ENCODE results near the gene DLX1. TPM values are rescaled to one million over a fixed set of nuclear protein-coding genes. Genes with fewer than 3 reads are reported as not detected.
A peak's percentile ranks its signal among the peaks of the same experiment; 100 is the strongest.

DLX1 gene
- total RNA-seq, 1 experiment from 2014 or later = 3.5 TPM

- in situ Hi-C loops (cut with HindIII; ENCODE audit: low pct_unique_long_range_greater_than_20kb, low sequenced_read_pairs) (no loop called here), intact Hi-C loops (cut with micrococcal nuclease; ENCODE audit: unreplicated experiment) (no loop called here)
- H3K4me1 ChIP-seq (ENCODE audit: control insufficient read depth, insufficient read depth, low read length) = peaks cover 3% of the 10 kb centered on the region
- H3K4me3 ChIP-seq (ENCODE audit: low read depth in 2 of 2, low read length in 2 of 2) = peak overlapping the region; percentile 67 to 73
- DNase-seq (ENCODE audit: low read depth, low spot score) = no peak
- no peaks in the 10 kb centered on the region for H3K36me3 ChIP-seq (ENCODE audit: control insufficient read depth, insufficient read depth, low read length)
- no peaks in the 10 kb centered on the region for H3K27me3 ChIP-seq (ENCODE audit: control insufficient read depth, insufficient read depth, low read length)
- POLR2A ChIA-PET = no interaction called here
- CTCF ChIA-PET = interaction anchor here (1.0 to 1.3 kb wide), 2 partner anchors 9 to 12 kb away, joined by 4 to 5 read pairs; no protein-coding TSS in a partner anchor
- ATAC-seq = 0 out of 2 replicates have a peak, but pooled peaks have one; percentile 13
- no peaks in the 10 kb centered on the region for H3K9me3 ChIP-seq (ENCODE audit: control insufficient read depth, insufficient read depth, low read depth, low read length)
- peak overlapping the region; percentile 77 for H3K27ac ChIP-seq (ENCODE audit: low read length)
- BruUV-seq (replicated peaks) = no TSS peak
- TF ChIP-seq SIN3A (IDR thresholded peaks at IDR 0.05; ENCODE audit: borderline replicate concordance, insufficient read depth, low read depth, low read length) = no peak
- TF ChIP-seq REST (IDR thresholded peaks at IDR 0.05; ENCODE audit: insufficient read depth in 1 of 2, low read depth in 2 of 2, low read length in 1 of 2) = no peak
- no peak for TF ChIP-seq POLR2AphosphoS5 (IDR thresholded peaks at IDR 0.05; ENCODE audit: low read depth, low read length)
- TF ChIP-seq TCF7L2 (IDR thresholded peaks at IDR 0.05; ENCODE audit: low read depth, low read length) = no peak
Measured at GRCh38 chr2:172086241-172087206, 1.2 kb downstream of the DLX1 start.

- POLR2A ChIA-PET = no interaction called here
- Histone ChIP-seq H3K36me3 (ENCODE audit: control insufficient read depth, insufficient read depth, low read length) (no peaks in the 10 kb centered on the region), H3K4me1 (ENCODE audit: control insufficient read depth, insufficient read depth, low read length) (peaks cover 3% of the 10 kb centered on the region), H3K9me3 (ENCODE audit: control insufficient read depth, insufficient read depth, low read depth, low read length) (no peaks in the 10 kb centered on the region), H3K27ac (ENCODE audit: low read length) (no peak overlapping the region), H3K4me3 (ENCODE audit: low read depth in 2 of 2, low read length in 2 of 2) (peak overlapping the region in 1 of 2 experiments; percentile 73; a peak in 2 of 4 replicates), H3K27me3 (ENCODE audit: control insufficient read depth, insufficient read depth, low read length) (no peaks in the 10 kb centered on the region)
- no TSS peak for BruUV-seq (replicated peaks)
- in situ Hi-C loops (cut with HindIII; ENCODE audit: low pct_unique_long_range_greater_than_20kb, low sequenced_read_pairs) = no loop called here
- DNase-seq (ENCODE audit: low read depth, low spot score) (no peak), ATAC-seq (no peak)
- intact Hi-C loops (cut with micrococcal nuclease; ENCODE audit: unreplicated experiment) = no loop called here
- TF ChIP-seq POLR2AphosphoS5 (IDR thresholded peaks at IDR 0.05; ENCODE audit: low read depth, low read length) (no peak), CTCF (IDR thresholded peaks at IDR 0.05) (no peak), SIN3A (IDR thresholded peaks at IDR 0.05; ENCODE audit: borderline replicate concordance, insufficient read depth, low read depth, low read length) (no peak), REST (IDR thresholded peaks at IDR 0.05; ENCODE audit: insufficient read depth in 1 of 2, low read depth in 2 of 2, low read length in 1 of 2) (no peak), TCF7L2 (IDR thresholded peaks at IDR 0.05; ENCODE audit: low read depth, low read length) (no peak)
- CTCF ChIA-PET = interaction anchor here (1.0 to 1.3 kb wide), 2 partner anchors 8 to 11 kb away, joined by 4 to 5 read pairs; no protein-coding TSS in a partner anchor
Measured at GRCh38 chr2:172087207-172087779, 2.0 kb downstream of the DLX1 start.

Measured in Panc1 (cell line).